A673 (cell line): ENCODE measurements around the gene GUCY1A1.

ENCODE experiments used
- CTCF ChIP-seq: fragments of 300-800, 200-600 bp; sonication (generic); conservative IDR thresholded peaks from 2 replicates; pipeline ENCODE4 v1.5.1; 2017; ENCODE audit warnings: low read depth, mild to moderate bottlenecking, antibody characterized with exemption, low read length, moderate library complexity, mixed read lengths
- EZH2 ChIP-seq: fragments of 200-600 bp; sonication (generic); IDR thresholded peaks from 2 replicates; pipeline ENCODE4 v1.6.1; 2017; ENCODE audit warnings: borderline replicate concordance, low read depth, mild to moderate bottlenecking, mixed read lengths, antibody characterized with exemption, low read length; ENCODE audit not compliant: poor library complexity, severe bottlenecking

GRCh38 chr4:155660436-155660835 lies 6.2 kb upstream of the GUCY1A1 start:
- TF ChIP-seq CTCF, result no peak
- no peak for TF ChIP-seq EZH2
